ENCODE data around the gene EPS8L3.

DNA sequence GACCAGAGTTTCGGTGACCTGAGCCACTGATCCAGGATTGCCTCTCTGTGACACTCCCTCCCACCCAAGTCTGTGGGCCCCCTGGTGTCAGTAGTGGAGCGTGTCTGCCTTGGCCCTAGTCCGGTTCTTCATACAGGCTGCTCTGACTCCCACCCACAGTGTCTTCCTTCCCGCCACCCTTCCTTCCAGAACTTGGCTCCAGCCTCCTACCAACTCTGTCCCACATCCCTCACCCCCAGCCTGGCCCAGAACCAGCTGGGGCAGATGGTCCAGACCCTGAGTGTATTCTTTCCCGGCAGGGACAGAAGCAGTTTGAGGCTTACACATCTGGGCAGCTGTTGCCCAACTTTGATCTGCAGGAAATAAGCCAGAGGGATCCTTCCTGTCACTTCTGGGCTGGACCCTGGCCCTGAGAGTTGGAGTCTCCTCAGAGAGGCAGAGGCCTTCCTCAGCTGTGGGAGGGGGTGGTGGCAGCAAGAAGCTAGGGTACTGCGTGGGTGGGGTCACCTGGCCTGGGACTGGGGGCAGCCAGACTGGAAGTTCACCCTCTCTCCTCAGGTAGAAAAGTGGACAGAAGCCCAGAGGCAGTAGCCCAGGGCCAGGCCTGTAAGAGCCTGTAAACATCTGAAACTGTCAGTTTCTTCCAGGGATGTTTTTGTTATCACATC, 43.1 kb upstream of the EPS8L3 start:
- TF ChIP-seq, protein P1, sequence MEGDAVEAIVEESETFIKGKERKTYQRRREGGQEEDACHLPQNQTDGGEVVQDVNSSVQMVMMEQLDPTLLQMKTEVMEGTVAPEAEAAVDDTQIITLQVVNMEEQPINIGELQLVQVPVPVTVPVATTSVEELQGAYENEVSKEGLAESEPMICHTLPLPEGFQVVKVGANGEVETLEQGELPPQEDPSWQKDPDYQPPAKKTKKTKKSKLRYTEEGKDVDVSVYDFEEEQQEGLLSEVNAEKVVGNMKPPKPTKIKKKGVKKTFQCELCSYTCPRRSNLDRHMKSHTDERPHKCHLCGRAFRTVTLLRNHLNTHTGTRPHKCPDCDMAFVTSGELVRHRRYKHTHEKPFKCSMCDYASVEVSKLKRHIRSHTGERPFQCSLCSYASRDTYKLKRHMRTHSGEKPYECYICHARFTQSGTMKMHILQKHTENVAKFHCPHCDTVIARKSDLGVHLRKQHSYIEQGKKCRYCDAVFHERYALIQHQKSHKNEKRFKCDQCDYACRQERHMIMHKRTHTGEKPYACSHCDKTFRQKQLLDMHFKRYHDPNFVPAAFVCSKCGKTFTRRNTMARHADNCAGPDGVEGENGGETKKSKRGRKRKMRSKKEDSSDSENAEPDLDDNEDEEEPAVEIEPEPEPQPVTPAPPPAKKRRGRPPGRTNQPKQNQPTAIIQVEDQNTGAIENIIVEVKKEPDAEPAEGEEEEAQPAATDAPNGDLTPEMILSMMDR (IDR thresholded peaks at IDR 0.05) = no peak
- no peak for TF ChIP-seq POLR2A (IDR thresholded peaks at IDR 0.05)
